Breast epithelium (tissue), 3 donors: ENCODE results near the gene TPRKB.

Experiments
- POLR2A ChIP-seq: fragments of 450-650 bp; IDR thresholded peaks from one replicate; pipeline ENCODE4 v1.6.1; 2016; ENCODE audit warnings: antibody characterized with exemption, mild to moderate bottlenecking, moderate library complexity
- POLR2AphosphoS5 ChIP-seq, 3 donors: sonication (generic); formaldehyde crosslinking; IDR thresholded peaks; one replicate each; pipeline ENCODE4 v1.6.1; 2017; ENCODE audit warnings: antibody characterized with exemption in 3 of 3
- TF ChIP-seq, protein P1 (sequence below), 3 donors: fragments of 450-650 bp; IDR thresholded peaks; one replicate each; pipeline ENCODE4 v1.5.1; 2016 to 2017; ENCODE audit warnings: antibody characterized with exemption in 3 of 3, mild to moderate bottlenecking in 3 of 3, moderate library complexity in 3 of 3

DNA sequence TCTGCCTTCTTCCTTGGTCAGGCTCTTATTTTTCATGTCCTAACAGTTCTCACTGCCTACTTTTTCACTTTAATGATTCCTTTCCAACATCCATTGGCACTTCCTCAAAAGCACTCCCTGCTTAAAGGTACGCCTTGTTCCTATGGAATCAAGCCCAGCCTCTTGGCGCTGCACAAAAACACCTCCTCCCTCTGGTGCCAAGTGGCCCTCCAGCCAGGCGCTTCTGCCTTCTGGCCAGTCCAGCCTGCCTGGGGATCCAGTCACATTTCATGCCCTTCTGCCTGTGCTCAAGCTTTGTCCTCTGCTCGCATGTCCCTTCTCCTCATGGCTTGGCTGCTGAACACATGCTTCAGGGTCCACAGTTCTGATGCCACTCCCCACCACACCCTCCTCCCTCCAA, 6.3 kb downstream of the TPRKB start:
- TF ChIP-seq, protein P1, sequence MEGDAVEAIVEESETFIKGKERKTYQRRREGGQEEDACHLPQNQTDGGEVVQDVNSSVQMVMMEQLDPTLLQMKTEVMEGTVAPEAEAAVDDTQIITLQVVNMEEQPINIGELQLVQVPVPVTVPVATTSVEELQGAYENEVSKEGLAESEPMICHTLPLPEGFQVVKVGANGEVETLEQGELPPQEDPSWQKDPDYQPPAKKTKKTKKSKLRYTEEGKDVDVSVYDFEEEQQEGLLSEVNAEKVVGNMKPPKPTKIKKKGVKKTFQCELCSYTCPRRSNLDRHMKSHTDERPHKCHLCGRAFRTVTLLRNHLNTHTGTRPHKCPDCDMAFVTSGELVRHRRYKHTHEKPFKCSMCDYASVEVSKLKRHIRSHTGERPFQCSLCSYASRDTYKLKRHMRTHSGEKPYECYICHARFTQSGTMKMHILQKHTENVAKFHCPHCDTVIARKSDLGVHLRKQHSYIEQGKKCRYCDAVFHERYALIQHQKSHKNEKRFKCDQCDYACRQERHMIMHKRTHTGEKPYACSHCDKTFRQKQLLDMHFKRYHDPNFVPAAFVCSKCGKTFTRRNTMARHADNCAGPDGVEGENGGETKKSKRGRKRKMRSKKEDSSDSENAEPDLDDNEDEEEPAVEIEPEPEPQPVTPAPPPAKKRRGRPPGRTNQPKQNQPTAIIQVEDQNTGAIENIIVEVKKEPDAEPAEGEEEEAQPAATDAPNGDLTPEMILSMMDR (IDR thresholded peaks at IDR 0.05) = no peak
- TF ChIP-seq POLR2A (no peak), POLR2AphosphoS5 (IDR thresholded peaks at IDR 0.05) (no peak)
